Glomerular visceral epithelial cell (primary cell): ENCODE measurements around the gene ADISSP.

Experiments
- DNase-seq: peaks from one replicate; pipeline ENCODE4 v3.0.0-alpha.2; 2016; ENCODE audit errors: extremely low spot score

The ADISSP gene

GRCh38 chr20:3767427-3768341 is at the start of gene ADISSP:
Gene ADISSP, minus strand, starts transcription at chr20:3767753. Its CDS starts 7,653 bp downstream, at chr20:3760100.
- peak; percentile 99 for DNase-seq

- no peak for DNase-seq
These were observed 48.3 kb upstream of the ADISSP start for GRCh38 chr20:3815703-3816315.

GRCh38 chr20:3814928-3815495 is 47.5 kb upstream of the ADISSP start:
- DNase-seq: no peak

- no peak for DNase-seq
These were observed 46.5 kb upstream of the ADISSP start for GRCh38 chr20:3813848-3814581.

- DNase-seq: no peak
These were observed 45.7 kb upstream of the ADISSP start for GRCh38 chr20:3812975-3813847.

GRCh38 chr20:3812259-3812681 is 44.7 kb upstream of the ADISSP start:
- DNase-seq: no peak

- DNase-seq: peak; percentile 100
These were observed 44.1 kb upstream of the ADISSP start for GRCh38 chr20:3811467-3812258.

- DNase-seq: no peak
These were observed 41.0 kb upstream of the ADISSP start for GRCh38 chr20:3808544-3808943.

- DNase-seq: no peak
These were observed 37.2 kb upstream of the ADISSP start for GRCh38 chr20:3804781-3805180.

- no peak for DNase-seq
These were observed 36.8 kb upstream of the ADISSP start for GRCh38 chr20:3804254-3804751.

- DNase-seq: no peak
These were observed 36.3 kb upstream of the ADISSP start for GRCh38 chr20:3803854-3804253.

- DNase-seq: no peak
These were observed 35.7 kb upstream of the ADISSP start for GRCh38 chr20:3803289-3803688.

- DNase-seq: no peak
These were observed 35.1 kb upstream of the ADISSP start for GRCh38 chr20:3802524-3803239.

GRCh38 chr20:3801846-3802245 is 34.3 kb upstream of the ADISSP start:
- DNase-seq: no peak

- no peak for DNase-seq
These were observed 33.7 kb upstream of the ADISSP start for GRCh38 chr20:3801299-3801698.

GRCh38 chr20:3800878-3801260 is 33.3 kb upstream of the ADISSP start:
- no peak for DNase-seq

GRCh38 chr20:3800256-3800877 is 32.8 kb upstream of the ADISSP start:
- DNase-seq: no peak

GRCh38 chr20:3798908-3799248 is 31.3 kb upstream of the ADISSP start:
- DNase-seq: no peak

- no peak for DNase-seq
These were observed 30.8 kb upstream of the ADISSP start for GRCh38 chr20:3798373-3798768.
